Mesangial cell (primary cell): ENCODE measurements around the gene P2RY6. TPM values are rescaled to one million over a fixed set of nuclear protein-coding genes. Genes with fewer than 3 reads are reported as not detected.

ENCODE experiments used
- total RNA-seq: library from RNA; depleted of rRNA; stranded (reverse); fragments of >200 nt; gene quantifications from 2 replicates; pipeline ENCODE4 v1.2.3, GENCODE V29; 2015

The P2RY6 gene
- 1.3 and 9.1 TPM in 2 replicates for total RNA-seq

GRCh38 chr11:73271936-73272679 lies at the start of gene P2RY6:
Gene P2RY6, plus strand, starts transcription at chr11:73272338. Its CDS starts 24,181 bp downstream, at chr11:73296519.

GRCh38 chr11:73308003-73308960 lies 36.1 kb downstream of the P2RY6 start, which contains the start of gene ARHGEF17:
Gene ARHGEF17, plus strand, starts transcription at chr11:73308276. Its CDS starts 363 bp downstream, at chr11:73308639.

Other genes with a start within 250 kb of the P2RY6 start
- gene FCHSD2, start 130.0 kb upstream of the P2RY6 start, total RNA-seq: 6.5 and 6.7 TPM in 2 replicates
- gene P2RY2, start 54.1 kb upstream of the P2RY6 start, total RNA-seq: 0.98 and 1.5 TPM in 2 replicates
- 24.0 and 78.7 TPM in 2 replicates for gene ARHGEF17, start 35.9 kb downstream of the P2RY6 start, total RNA-seq
- 2.3 and 7.3 TPM in 2 replicates for gene RELT, start 104.1 kb downstream of the P2RY6 start, total RNA-seq